ENCODE measurements around the gene ERVW-1.
"Not testable (repeated sequence)": the region's sequence is repeated elsewhere in the genome, so short reads cannot be mapped to it uniquely, and the experiment has no call there.

ERVW-1 gene

DNA sequence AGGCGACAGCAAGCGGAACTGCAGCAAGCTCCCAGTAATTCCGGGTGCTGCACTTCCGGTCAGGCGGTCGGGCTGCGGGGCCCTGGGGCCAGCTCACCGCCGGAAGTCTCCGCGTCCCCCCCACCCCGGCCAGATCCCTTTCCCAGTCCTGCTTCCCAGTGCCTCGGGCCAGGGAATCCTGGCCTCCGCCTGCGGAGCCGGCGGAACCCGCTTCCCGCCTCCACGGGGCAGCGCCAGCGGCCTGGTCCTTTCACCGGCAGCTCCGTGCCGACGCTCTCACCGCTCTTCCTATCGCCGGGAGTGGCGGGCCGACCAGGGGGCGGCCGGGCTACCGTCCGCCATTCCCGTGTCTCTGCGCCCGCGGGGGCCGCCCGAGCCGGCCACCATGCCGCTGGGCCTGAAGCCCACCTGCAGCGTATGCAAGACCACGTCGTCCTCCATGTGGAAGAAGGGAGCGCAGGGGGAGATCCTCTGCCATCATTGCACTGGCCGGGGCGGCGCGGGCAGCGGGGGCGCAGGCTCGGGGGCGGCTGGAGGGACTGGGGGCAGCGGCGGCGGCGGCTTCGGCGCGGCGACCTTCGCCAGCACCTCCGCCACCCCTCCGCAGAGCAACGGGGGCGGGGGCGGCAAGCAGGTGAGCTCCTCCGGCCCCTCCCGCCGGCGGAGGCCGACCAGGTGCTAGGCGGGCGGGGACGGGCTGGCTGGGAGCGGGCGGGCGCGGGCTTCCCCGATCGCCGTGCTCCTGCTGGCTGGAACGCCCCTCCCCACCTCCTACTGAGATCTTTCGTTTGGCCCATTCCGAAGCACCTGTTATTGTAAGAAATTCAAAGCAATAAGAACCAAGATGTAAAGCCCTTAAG is 30.2 kb downstream of the ERVW-1 start, which contains the start of gene GATAD1:
Gene GATAD1, plus strand, starts transcription at position 138 of the 860 bp plus-strand sequence. Its CDS starts 248 bp downstream, at position 386.
- no peaks in the 10 kb centered on the region for H3K27me3 ChIP-seq (ENCODE audit: control insufficient read depth in 1 of 2, insufficient read depth in 2 of 2, low read length in 2 of 2)
- H3K4me1 ChIP-seq (ENCODE audit: control insufficient read depth, insufficient read depth, low read length) = peaks cover 3% of the 10 kb centered on the region
- peak within 1 kb of the TSS; percentile 78 for H3K27ac ChIP-seq (ENCODE audit: low read length)
- H3K36me3 ChIP-seq (ENCODE audit: control insufficient read depth in 2 of 2, insufficient read depth in 2 of 2, low read length in 2 of 2) = peaks cover 8 to 22% of the 10 kb centered on the region in 2 donors
- H3K9ac ChIP-seq (ENCODE audit: low read length in 2 of 2) = peak within 1 kb of the TSS; percentile 78 to 90
- H3K4me3 ChIP-seq (ENCODE audit: low read length in 2 of 2) = peak within 1 kb of the TSS; percentile 79 to 84
- H3K9me3 ChIP-seq (ENCODE audit: control insufficient read depth in 2 of 2, low read length in 2 of 2) = no peaks in the 10 kb centered on the region

DNA sequence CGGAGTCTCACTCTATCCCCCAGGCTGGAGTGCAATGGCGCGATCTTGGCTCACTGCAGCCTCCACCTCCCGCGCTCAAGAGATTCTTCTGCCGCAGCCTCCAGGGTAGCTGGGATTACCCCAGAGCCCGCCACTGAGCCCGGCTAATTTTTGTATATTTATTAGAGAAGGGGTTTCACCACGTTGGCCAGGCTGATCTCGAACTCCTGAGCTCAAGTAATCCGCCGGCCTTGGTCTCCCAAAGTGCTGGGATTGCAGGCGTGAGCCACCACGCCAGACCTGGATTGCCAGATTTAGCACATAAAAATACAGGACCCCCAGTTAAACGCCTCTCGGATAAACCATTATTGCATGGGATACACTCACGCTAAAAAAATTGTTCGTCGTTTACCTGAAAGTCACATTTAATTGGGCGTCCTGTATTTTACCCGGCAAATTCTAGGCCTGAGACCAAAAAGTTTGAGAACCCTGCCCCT is 30.8 kb downstream of the ERVW-1 start:
- Histone ChIP-seq H3K27ac (ENCODE audit: low read length) (peak overlapping the region; percentile 78), H3K9ac (ENCODE audit: low read length in 2 of 2) (peak overlapping the region in 1 of 2 donors; percentile 58)

DNA sequence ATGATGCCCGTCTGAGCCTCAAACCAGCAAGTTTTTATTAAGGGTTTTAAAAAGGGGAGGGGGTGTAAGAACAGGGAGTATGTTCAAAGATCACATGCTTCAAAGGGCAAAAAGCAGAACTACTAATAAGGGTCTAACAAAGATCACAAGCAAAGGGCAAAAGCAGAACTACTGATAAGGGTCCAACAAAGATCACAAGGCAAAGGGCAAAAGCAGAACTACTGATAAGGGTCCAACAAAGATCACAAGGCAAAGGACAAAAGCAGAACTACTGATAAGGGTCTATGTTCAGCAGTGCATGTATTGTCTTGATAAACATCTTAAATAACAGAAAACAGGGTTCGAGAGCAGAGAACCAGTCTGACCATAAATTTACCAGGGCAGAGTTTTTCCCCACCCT is 35.0 kb downstream of the ERVW-1 start:
- H3K9me3 ChIP-seq (ENCODE audit: control insufficient read depth in 2 of 2, low read length in 2 of 2); H3K36me3 ChIP-seq (ENCODE audit: control insufficient read depth in 2 of 2, insufficient read depth in 2 of 2, low read length in 2 of 2); H3K9ac ChIP-seq (ENCODE audit: low read length in 2 of 2); H3K27me3 ChIP-seq (ENCODE audit: control insufficient read depth in 1 of 2, insufficient read depth in 2 of 2, low read length in 2 of 2); H3K4me1 ChIP-seq (ENCODE audit: control insufficient read depth, insufficient read depth, low read length); H3K4me3 ChIP-seq (ENCODE audit: low read length in 2 of 2); H3K27ac ChIP-seq (ENCODE audit: low read length): not testable (repeated sequence)

More for the DNA sequence above, 30.8 kb downstream of the ERVW-1 start:
- H3K27me3 ChIP-seq (ENCODE audit: control insufficient read depth in 1 of 2, insufficient read depth in 2 of 2, low read length in 2 of 2) = no peaks in the 10 kb centered on the region
- peaks cover 5 to 16% of the 10 kb centered on the region in 2 donors for H3K36me3 ChIP-seq (ENCODE audit: control insufficient read depth in 2 of 2, insufficient read depth in 2 of 2, low read length in 2 of 2)
- H3K4me3 ChIP-seq (ENCODE audit: low read length in 2 of 2) = peak overlapping the region; percentile 79 to 84
- H3K4me1 ChIP-seq (ENCODE audit: control insufficient read depth, insufficient read depth, low read length) = peaks cover 3% of the 10 kb centered on the region
- H3K9me3 ChIP-seq (ENCODE audit: control insufficient read depth in 2 of 2, low read length in 2 of 2) = no peaks in the 10 kb centered on the region

DNA sequence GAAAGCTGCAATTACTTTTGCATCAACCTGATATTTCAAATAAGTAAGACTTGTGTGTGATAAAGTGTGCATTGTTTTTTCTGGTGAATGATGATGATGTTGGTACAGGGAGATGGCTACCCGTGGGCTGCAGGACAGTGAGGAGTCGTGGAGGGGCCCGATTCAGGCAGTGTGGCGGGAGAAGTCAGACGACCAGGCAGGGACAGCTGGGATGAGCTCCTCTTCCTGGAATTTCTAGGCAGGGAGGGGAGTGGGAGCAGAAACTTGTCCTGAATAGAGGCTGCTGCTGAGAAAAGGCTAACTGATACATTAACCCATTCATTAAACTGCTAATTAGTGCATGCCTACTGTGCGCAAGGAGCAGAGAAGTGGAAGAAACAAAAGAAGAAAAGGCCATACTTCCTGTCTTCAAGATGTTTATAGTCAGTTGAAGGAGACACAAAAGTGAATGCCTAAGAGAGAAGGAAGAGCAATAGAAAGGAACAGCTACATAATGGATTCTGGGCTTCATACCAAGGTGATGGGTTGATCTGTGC is 39.7 kb downstream of the ERVW-1 start:
- Histone ChIP-seq H3K4me3 (ENCODE audit: low read length in 2 of 2) (no peak overlapping the region), H3K9ac (ENCODE audit: low read length in 2 of 2) (no peak overlapping the region), H3K27me3 (ENCODE audit: control insufficient read depth in 1 of 2, insufficient read depth in 2 of 2, low read length in 2 of 2) (no peaks in the 10 kb centered on the region), H3K4me1 (ENCODE audit: control insufficient read depth, insufficient read depth, low read length) (no peaks in the 10 kb centered on the region), H3K9me3 (ENCODE audit: control insufficient read depth in 2 of 2, low read length in 2 of 2) (no peaks in the 10 kb centered on the region), H3K27ac (ENCODE audit: low read length) (no peak overlapping the region), H3K36me3 (ENCODE audit: control insufficient read depth in 2 of 2, insufficient read depth in 2 of 2, low read length in 2 of 2) (no peaks in the 10 kb centered on the region)

DNA sequence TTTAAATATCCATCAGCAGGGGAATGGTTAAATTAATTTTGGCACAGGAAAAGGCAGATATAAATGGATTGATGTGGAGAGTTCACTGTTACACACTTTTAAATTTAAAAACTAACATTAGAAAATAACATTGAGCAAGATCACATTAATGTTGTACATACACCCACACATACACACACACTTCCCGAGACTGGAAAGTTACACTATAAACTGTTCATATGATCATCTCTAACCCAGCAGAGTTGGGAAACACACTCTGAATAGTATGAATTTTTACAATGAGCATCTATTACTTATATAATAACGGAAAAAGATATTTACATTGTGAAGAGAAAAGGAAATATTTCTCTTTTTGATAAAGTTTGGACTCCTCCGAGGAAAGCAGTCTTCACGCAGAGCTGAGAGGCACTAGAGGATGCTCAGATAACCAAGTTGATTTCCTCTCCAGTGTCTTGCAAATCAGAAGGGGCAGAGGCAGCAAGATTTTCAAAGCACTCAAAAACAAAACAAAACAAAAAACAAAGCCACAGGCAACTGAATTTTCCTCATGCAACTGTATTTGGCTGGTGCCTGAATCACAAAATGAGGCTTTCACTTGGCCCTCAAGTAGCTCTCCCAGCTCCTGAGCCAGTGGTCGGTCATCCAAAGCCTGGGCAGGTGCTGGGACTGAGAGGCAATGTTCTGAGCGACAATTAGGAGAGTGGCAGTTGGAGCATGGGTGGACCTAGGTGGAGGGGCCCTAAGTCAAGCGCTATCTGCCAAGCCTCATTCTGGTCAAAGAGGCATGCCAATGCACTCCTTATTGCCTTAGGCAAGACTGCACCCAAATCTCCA is 40.9 kb downstream of the ERVW-1 start:
- Histone ChIP-seq H3K27me3 (ENCODE audit: control insufficient read depth in 1 of 2, insufficient read depth in 2 of 2, low read length in 2 of 2) (no peaks in the 10 kb centered on the region), H3K4me3 (ENCODE audit: low read length in 2 of 2) (no peak overlapping the region), H3K4me1 (ENCODE audit: control insufficient read depth, insufficient read depth, low read length) (no peaks in the 10 kb centered on the region), H3K36me3 (ENCODE audit: control insufficient read depth in 2 of 2, insufficient read depth in 2 of 2, low read length in 2 of 2) (no peaks in the 10 kb centered on the region), H3K27ac (ENCODE audit: low read length) (no peak overlapping the region), H3K9me3 (ENCODE audit: control insufficient read depth in 2 of 2, low read length in 2 of 2) (no peaks in the 10 kb centered on the region), H3K9ac (ENCODE audit: low read length in 2 of 2) (no peak overlapping the region)

DNA sequence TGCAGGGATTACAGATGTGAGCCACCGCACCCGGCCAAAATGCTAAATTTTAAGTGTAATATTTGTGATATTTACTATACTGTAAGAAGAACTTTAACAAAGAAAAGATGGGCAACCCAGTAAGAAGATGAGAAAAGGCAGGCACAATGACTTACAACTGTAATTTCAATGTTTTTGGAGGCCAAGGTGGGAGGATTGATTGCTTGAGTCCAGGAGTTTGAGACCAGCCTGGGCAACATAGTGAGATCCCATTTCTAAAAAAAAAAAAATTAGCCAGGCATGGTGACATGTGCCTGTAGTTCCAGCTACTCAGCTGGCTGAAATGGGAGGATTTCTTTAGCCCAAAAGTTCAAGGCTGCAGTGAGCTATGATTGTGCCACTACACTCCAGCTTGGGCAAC is 42.2 kb downstream of the ERVW-1 start:
- Histone ChIP-seq H3K27ac (ENCODE audit: low read length) (no peak overlapping the region), H3K36me3 (ENCODE audit: control insufficient read depth in 2 of 2, insufficient read depth in 2 of 2, low read length in 2 of 2) (no peaks in the 10 kb centered on the region), H3K9ac (ENCODE audit: low read length in 2 of 2) (no peak overlapping the region), H3K4me1 (ENCODE audit: control insufficient read depth, insufficient read depth, low read length) (no peaks in the 10 kb centered on the region), H3K4me3 (ENCODE audit: low read length in 2 of 2) (no peak overlapping the region), H3K9me3 (ENCODE audit: control insufficient read depth in 2 of 2, low read length in 2 of 2) (no peaks in the 10 kb centered on the region), H3K27me3 (ENCODE audit: control insufficient read depth in 1 of 2, insufficient read depth in 2 of 2, low read length in 2 of 2) (no peaks in the 10 kb centered on the region)

DNA sequence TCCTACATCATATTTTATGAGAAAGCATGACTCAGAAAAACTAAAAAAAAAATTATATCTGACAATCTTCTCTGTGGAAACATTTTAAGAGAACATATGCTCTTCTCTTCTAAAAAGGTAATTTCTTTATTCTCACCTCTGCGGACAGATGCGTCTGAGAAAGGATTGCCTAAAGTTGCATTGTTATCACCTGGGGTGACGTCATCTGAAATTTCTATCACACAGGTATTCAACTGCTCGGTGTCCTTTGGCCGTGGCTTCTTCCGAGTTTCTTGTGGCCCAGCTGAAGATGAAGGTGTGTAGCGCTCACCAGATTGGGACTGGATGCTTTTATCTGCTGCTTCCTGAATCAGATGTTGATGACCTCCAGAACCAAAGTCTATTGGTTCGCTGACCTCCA is 44.7 kb downstream of the ERVW-1 start:
- Histone ChIP-seq H3K27ac (ENCODE audit: low read length) (no peak overlapping the region), H3K36me3 (ENCODE audit: control insufficient read depth in 2 of 2, insufficient read depth in 2 of 2, low read length in 2 of 2) (no peaks in the 10 kb centered on the region), H3K4me1 (ENCODE audit: control insufficient read depth, insufficient read depth, low read length) (no peaks in the 10 kb centered on the region), H3K9ac (ENCODE audit: low read length in 2 of 2) (no peak overlapping the region), H3K9me3 (ENCODE audit: control insufficient read depth in 2 of 2, low read length in 2 of 2) (no peaks in the 10 kb centered on the region), H3K4me3 (ENCODE audit: low read length in 2 of 2) (no peak overlapping the region), H3K27me3 (ENCODE audit: control insufficient read depth in 1 of 2, insufficient read depth in 2 of 2, low read length in 2 of 2) (no peaks in the 10 kb centered on the region)

DNA sequence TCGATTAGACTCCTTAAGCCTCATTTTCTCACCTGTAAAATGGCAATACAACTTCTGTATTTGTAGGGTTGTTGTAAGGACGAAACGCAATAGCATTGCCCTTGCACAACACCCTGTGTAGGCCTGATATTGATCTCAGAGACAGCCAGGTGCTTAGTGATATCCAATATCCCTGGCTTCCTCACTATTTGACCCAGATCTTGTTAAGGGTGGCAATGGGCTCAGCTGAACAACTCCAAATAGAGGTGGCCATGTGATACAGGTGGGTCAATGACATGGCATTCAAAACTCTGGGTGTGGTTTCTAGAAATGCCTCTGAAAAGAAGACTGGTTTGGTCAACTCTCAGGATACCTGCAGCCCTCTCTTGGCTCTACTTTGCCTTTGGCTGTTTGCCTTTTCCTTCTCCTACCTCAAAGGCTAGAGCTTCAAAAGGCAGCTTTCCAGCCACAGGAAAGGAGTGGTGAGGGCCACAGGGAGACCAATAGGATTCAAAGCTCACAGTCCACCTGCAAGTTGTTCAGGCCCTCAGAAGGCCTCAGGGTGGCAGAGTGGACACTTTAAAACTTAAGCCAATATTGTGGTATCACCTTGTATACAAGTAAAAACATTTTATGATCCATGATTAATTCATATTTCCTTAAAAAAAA is 45.3 kb downstream of the ERVW-1 start:
- H3K36me3 ChIP-seq (ENCODE audit: control insufficient read depth in 2 of 2, insufficient read depth in 2 of 2, low read length in 2 of 2) = no peaks in the 10 kb centered on the region
- no peaks in the 10 kb centered on the region for H3K9me3 ChIP-seq (ENCODE audit: control insufficient read depth in 2 of 2, low read length in 2 of 2)
- H3K4me3 ChIP-seq (ENCODE audit: low read length in 2 of 2) = no peak overlapping the region
- no peak overlapping the region for H3K9ac ChIP-seq (ENCODE audit: low read length in 2 of 2)
- no peaks in the 10 kb centered on the region for H3K4me1 ChIP-seq (ENCODE audit: control insufficient read depth, insufficient read depth, low read length)
- H3K27ac ChIP-seq (ENCODE audit: low read length) = no peak overlapping the region
- no peaks in the 10 kb centered on the region for H3K27me3 ChIP-seq (ENCODE audit: control insufficient read depth in 1 of 2, insufficient read depth in 2 of 2, low read length in 2 of 2)

DNA sequence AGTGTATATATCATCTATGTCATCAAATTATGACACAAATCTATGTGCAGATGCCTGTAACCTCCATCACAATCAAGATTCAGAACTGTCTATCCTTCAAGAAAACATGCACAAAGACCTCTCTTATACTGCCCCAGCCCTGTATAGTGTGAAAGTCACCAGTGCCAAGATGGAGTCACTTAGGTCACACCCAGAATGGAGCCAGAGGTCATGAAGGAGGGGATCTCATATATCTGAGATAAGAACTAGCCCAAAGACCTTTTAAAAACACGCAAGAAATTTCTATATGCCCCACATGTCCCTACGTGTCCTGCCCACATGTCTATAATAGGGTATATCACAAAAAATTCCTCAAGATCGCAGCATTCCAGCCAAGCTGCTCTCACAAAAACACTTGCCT is 50.6 kb downstream of the ERVW-1 start:
- H3K27me3 ChIP-seq (ENCODE audit: control insufficient read depth in 1 of 2, insufficient read depth in 2 of 2, low read length in 2 of 2) = peaks cover 0 to 3% of the 10 kb centered on the region in 2 donors
- no peaks in the 10 kb centered on the region for H3K9me3 ChIP-seq (ENCODE audit: control insufficient read depth in 2 of 2, low read length in 2 of 2)
- H3K4me1 ChIP-seq (ENCODE audit: control insufficient read depth, insufficient read depth, low read length) = peaks cover 4% of the 10 kb centered on the region
- H3K4me3 ChIP-seq (ENCODE audit: low read length in 2 of 2) = no peak overlapping the region
- H3K9ac ChIP-seq (ENCODE audit: low read length in 2 of 2) = no peak overlapping the region
- no peak overlapping the region for H3K27ac ChIP-seq (ENCODE audit: low read length)
- no peaks in the 10 kb centered on the region for H3K36me3 ChIP-seq (ENCODE audit: control insufficient read depth in 2 of 2, insufficient read depth in 2 of 2, low read length in 2 of 2)

DNA sequence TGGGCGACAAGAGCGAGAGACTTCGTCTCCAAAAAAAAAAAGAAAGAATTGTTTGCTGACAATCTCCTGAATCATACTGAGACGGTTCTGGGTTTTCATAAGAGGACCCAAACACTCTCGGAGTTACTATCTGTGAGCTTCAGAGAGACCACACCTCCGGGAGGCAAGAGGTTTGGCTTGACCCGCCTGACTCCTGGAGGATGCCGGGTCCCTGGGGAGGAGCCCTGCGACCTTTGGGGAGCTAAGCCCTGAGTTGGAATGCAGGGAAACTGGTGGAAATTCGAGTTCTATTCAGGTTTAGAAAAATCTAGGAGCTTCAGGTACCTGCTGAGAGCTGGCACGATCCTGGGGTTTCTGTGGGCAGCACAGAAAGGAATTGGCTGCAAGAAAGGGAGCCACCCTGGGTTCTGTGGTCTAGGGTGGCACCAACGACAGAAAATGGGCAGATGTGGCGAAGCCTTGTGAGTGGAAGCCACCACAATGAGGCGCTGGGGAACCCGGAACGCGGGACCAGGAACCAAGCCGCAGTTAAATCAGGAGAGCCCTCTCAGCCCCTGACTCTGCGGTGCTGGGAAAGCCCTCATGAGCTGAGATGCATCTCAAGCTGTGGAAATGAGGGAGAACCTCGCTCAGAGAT is 52.3 kb downstream of the ERVW-1 start:
- peaks cover 0 to 3% of the 10 kb centered on the region in 2 donors for H3K27me3 ChIP-seq (ENCODE audit: control insufficient read depth in 1 of 2, insufficient read depth in 2 of 2, low read length in 2 of 2)
- no peak overlapping the region for H3K9ac ChIP-seq (ENCODE audit: low read length in 2 of 2)
- H3K4me3 ChIP-seq (ENCODE audit: low read length in 2 of 2) = no peak overlapping the region

More for the DNA sequence above, 52.3 kb downstream of the ERVW-1 start:
- H3K27ac ChIP-seq (ENCODE audit: low read length) = no peak overlapping the region
- no peaks in the 10 kb centered on the region for H3K9me3 ChIP-seq (ENCODE audit: control insufficient read depth in 2 of 2, low read length in 2 of 2)
- peaks cover 4% of the 10 kb centered on the region for H3K4me1 ChIP-seq (ENCODE audit: control insufficient read depth, insufficient read depth, low read length)
- no peaks in the 10 kb centered on the region for H3K36me3 ChIP-seq (ENCODE audit: control insufficient read depth in 2 of 2, insufficient read depth in 2 of 2, low read length in 2 of 2)

Measured in stomach smooth muscle (tissue), 2 donors.